ENCODE data around the gene DNAAF9.

DNAAF9 gene

GRCh38 chr20:3447321-3447720 is 39.9 kb upstream of the DNAAF9 start:
- no peak for TF ChIP-seq CTCF (IDR thresholded peaks at IDR 0.05; ENCODE audit: extremely low read depth, insufficient read depth, missing control alignments)
- DNase-seq (ENCODE audit: low spot score): no peak
- in situ Hi-C loops (cut with MboI; ENCODE audit: low pct_unique_long_range_greater_than_20kb, low sequenced_read_pairs, unreplicated experiment): no loop called here

GRCh38 chr20:3446779-3447178 is 39.3 kb upstream of the DNAAF9 start:
- no peak for TF ChIP-seq CTCF (IDR thresholded peaks at IDR 0.05; ENCODE audit: extremely low read depth, insufficient read depth, missing control alignments)
- in situ Hi-C loops (cut with MboI; ENCODE audit: low pct_unique_long_range_greater_than_20kb, low sequenced_read_pairs, unreplicated experiment): no loop called here
- no peak for DNase-seq (ENCODE audit: low spot score)

DNA sequence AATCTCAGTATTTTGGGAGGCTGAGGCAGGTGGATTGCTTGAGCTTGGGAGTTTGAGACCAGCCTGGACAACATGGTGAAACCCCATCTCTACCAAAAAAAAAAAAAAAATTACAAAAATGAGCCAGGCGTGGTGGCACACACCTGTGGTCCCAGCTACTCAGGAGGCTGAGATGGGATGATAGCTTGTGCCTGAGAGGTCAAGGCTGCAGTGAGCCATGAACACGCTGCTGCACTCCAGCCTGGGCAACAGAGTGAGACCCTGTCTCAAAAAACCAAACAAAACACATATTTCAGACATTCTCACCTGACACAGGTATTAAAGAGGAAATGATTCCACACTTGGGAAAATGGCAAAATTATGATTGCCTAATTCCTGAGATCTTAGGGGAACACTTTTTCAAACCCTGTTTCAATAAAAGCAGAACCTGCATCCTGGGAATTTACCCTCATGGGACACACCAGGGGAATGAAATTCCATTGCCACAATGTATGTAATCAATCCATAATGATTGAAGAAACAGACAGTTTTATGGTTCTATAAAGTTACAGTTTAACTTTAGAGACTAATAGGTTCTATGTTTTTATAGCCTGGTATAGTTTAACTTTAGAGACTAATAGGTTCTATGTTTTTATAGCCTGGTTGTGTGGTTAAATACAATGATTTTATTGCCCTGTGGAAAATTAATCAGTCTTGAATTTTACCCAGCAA is 29.6 kb upstream of the DNAAF9 start:
- no peak for DNase-seq (ENCODE audit: low spot score)
- TF ChIP-seq CTCF (IDR thresholded peaks at IDR 0.05; ENCODE audit: extremely low read depth, insufficient read depth, missing control alignments): no peak
- in situ Hi-C loops (cut with MboI; ENCODE audit: low pct_unique_long_range_greater_than_20kb, low sequenced_read_pairs, unreplicated experiment): no loop called here

GRCh38 chr20:3434232-3434631 is 26.8 kb upstream of the DNAAF9 start:
- DNase-seq (ENCODE audit: low spot score): no peak
- TF ChIP-seq CTCF (IDR thresholded peaks at IDR 0.05; ENCODE audit: extremely low read depth, insufficient read depth, missing control alignments): no peak

GRCh38 chr20:3433744-3434143 is 26.3 kb upstream of the DNAAF9 start:
- TF ChIP-seq CTCF (IDR thresholded peaks at IDR 0.05; ENCODE audit: extremely low read depth, insufficient read depth, missing control alignments): no peak
- in situ Hi-C loops (cut with MboI; ENCODE audit: low pct_unique_long_range_greater_than_20kb, low sequenced_read_pairs, unreplicated experiment): no loop called here
- DNase-seq (ENCODE audit: low spot score): no peak

More at GRCh38 chr20:3434232-3434631, 26.8 kb upstream of the DNAAF9 start:
- in situ Hi-C loops (cut with MboI; ENCODE audit: low pct_unique_long_range_greater_than_20kb, low sequenced_read_pairs, unreplicated experiment): no loop called here

DNA sequence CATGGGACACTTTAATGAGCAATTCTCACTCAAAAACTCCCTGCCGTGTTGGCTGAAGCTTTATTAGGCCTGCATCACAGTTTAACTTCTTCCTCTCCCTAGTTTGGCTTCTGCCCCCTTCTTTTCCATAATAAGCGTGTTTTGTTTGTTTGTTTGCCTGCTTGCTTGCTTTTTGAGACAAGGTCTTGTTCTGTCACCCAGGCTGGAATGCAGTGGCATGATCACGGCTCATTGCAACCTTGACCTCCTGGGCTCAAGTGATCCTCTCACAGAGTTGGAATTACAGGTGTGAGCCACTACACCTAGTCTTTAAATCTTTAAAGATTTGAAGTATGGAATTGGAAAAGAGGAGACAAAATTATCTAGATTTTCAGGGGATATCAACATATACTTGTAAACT is 25.4 kb upstream of the DNAAF9 start:
- no peak for DNase-seq (ENCODE audit: low spot score)
- in situ Hi-C loops (cut with MboI; ENCODE audit: low pct_unique_long_range_greater_than_20kb, low sequenced_read_pairs, unreplicated experiment): no loop called here
- no peak for TF ChIP-seq CTCF (IDR thresholded peaks at IDR 0.05; ENCODE audit: extremely low read depth, insufficient read depth, missing control alignments)

Data from GM13977 (cell line).